Endodermal cell (in vitro differentiated cells): ENCODE measurements around the gene DFFB. TPM values are rescaled to one million over a fixed set of nuclear protein-coding genes. Genes with fewer than 3 reads are reported as not detected.

Experiments used
- DNase-seq: peaks from one replicate; pipeline ENCODE4 v3.0.0-alpha.2; 2017
- H3K27ac ChIP-seq: 2 replicates; pipeline ENCODE4 v1.5.1; 2013; ENCODE audit warnings: mild to moderate bottlenecking, low read depth, low read length, moderate library complexity
- H3K27me3 ChIP-seq: 2 replicates; pipeline ENCODE4 v1.6.1; 2013; ENCODE audit warnings: mild to moderate bottlenecking, low read length, moderate library complexity; ENCODE audit not compliant: insufficient read depth, control insufficient read depth, poor library complexity, severe bottlenecking
- H3K36me3 ChIP-seq: 2 replicates; pipeline ENCODE4 v1.7.0; 2013; ENCODE audit warnings: mild to moderate bottlenecking, low read length, moderate library complexity; ENCODE audit not compliant: control insufficient read depth, insufficient read depth
- H3K4me1 ChIP-seq: one replicate; pipeline ENCODE4 v1.7.0; 2013; ENCODE audit warnings: low read length; ENCODE audit not compliant: control insufficient read depth, insufficient read depth
- H3K4me3 ChIP-seq: 2 replicates; pipeline ENCODE4 v1.5.1; 2013; ENCODE audit warnings: mild to moderate bottlenecking, low read length, moderate library complexity
- H3K9ac ChIP-seq: 2 replicates; pipeline ENCODE4 v1.6.1; 2013; ENCODE audit warnings: mild to moderate bottlenecking, low read length, moderate library complexity; ENCODE audit not compliant: poor library complexity, severe bottlenecking; ENCODE audit errors: extremely low read depth
- H3K9me3 ChIP-seq: 2 replicates; pipeline ENCODE4 v1.6.1; 2013; ENCODE audit warnings: mild to moderate bottlenecking, low read length, moderate library complexity; ENCODE audit not compliant: control insufficient read depth
- H3K27ac Mint-ChIP-seq: 2 replicates; pipeline ENCODE4 v1.8.0; 2020; ENCODE audit warnings: mixed read lengths
- H3K27me3 Mint-ChIP-seq: 2 replicates; pipeline ENCODE4 v1.8.0; 2021; ENCODE audit warnings: mild to moderate bottlenecking, mixed read lengths; ENCODE audit not compliant: insufficient read depth
- H3K36me3 Mint-ChIP-seq: 2 replicates; pipeline ENCODE4 v1.8.0; 2020; ENCODE audit warnings: low read depth, mixed read lengths
- H3K4me1 Mint-ChIP-seq: 2 replicates; pipeline ENCODE4 v1.8.0; 2020; ENCODE audit warnings: mixed read lengths
- H3K4me3 Mint-ChIP-seq: 2 replicates; pipeline ENCODE4 v1.8.0; 2020; ENCODE audit warnings: mild to moderate bottlenecking, moderate library complexity, mixed read lengths
- H3K9me3 Mint-ChIP-seq: 2 replicates; pipeline ENCODE4 v1.8.0; 2020; ENCODE audit warnings: mild to moderate bottlenecking, mixed read lengths
- CTCF ChIP-seq: fragments of 200-600 bp; sonication (generic); conservative IDR thresholded peaks from 2 replicates; pipeline ENCODE4 v1.5.0; 2021; ENCODE audit warnings: antibody characterized with exemption, mild to moderate bottlenecking
- WGBS, 2 experiments: methylation state at CpG; one replicate each; pipeline versions ENCODE4 v1.1.5 to v1.1.7; 2013; ENCODE audit warnings: missing lambda C conversion rate in 2 of 2, mixed read lengths in 1 of 2; ENCODE audit not compliant: insufficient coverage in 1 of 2, insufficient read length in 1 of 2; 5-methylcytosine and 5-hydroxymethylcytosine counted together
- total RNA-seq, 2 donors: library from RNA; stranded (reverse); fragmentation: NEBNext Ultra II Directional in 1 of 2; extraction: Animal tissue kit (Norgen Biotek cat#: 25700) in 1 of 2; gene quantifications; 2 replicates in 1 of 2; 3 replicates in 1 of 2; pipeline ENCODE4 v1.2.1, GENCODE V29; 2021

The DFFB gene
- total RNA-seq, 2 donors from 2014 or later, result 7.2 to 7.6 TPM

DNA sequence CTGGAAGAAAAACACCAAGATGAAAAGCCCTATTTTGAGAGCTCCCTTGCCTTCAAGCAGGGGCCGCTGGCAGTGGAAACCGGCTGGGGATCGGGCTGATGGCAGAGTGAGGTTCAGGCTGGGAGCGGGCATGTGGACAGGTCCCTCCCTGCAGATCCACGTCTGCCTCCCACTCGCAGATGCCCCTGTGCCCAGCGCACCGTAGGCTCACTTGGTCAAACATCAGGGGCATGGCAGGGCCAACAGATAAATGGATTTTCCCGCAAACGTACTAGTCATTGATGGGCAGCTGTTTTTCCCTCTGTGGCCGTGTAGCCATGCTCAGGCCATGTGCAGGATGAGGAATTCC lies 49.4 kb downstream of the DFFB start:
- Mint-ChIP-seq H3K4me3 (no peak overlapping the region), H3K9me3 (no peaks in the 10 kb centered on the region), H3K4me1 (peaks cover 20% of the 10 kb centered on the region), H3K27ac (no peak overlapping the region), H3K36me3 (no peaks in the 10 kb centered on the region), H3K27me3 (no peaks in the 10 kb centered on the region)
- Histone ChIP-seq H3K27ac (no peak overlapping the region), H3K4me1 (peaks cover 7% of the 10 kb centered on the region), H3K27me3 (no peaks in the 10 kb centered on the region), H3K9me3 (no peaks in the 10 kb centered on the region), H3K36me3 (no peaks in the 10 kb centered on the region), H3K9ac (no peak overlapping the region), H3K4me3 (no peak overlapping the region)
- no peak for DNase-seq
- WGBS, 2 experiments, result 91 to 93% methylated on average over 11 of the region's 11 CpGs
- TF ChIP-seq CTCF, result no peak

DNA sequence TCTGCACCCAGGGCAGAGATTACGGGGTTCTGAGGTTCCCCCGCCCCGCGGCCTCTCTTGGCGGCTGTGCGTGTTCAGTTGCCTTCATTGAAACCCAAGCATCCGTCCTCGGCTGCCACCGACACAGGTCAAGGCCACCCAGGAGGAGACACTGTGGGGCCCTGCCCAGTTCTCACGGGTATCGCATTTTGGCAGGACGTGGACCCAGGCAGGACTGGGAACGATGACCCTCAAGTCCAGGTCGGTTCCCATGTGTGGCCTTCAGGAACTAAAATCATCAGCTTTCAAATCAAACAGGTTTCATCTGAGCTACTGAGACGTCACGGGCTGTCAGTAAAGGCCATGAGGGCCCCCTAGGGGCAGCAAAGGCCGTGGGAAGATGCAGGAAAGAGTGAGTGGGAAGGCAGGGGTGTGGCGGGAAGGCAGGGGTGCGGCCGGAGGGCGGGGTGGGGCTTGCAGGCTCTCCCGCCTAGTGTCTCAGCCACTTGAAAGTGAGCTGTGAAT lies 49.8 kb downstream of the DFFB start:
- peaks cover 20% of the 10 kb centered on the region for H3K4me1 Mint-ChIP-seq
- peak; percentile 82 for DNase-seq
- no peaks in the 10 kb centered on the region for H3K36me3 Mint-ChIP-seq
- TF ChIP-seq CTCF, result peak; percentile 62
- Histone ChIP-seq H3K9me3 (no peaks in the 10 kb centered on the region), H3K27me3 (no peaks in the 10 kb centered on the region), H3K36me3 (no peaks in the 10 kb centered on the region), H3K27ac (no peak overlapping the region), H3K4me3 (no peak overlapping the region), H3K9ac (no peak overlapping the region), H3K4me1 (peaks cover 7% of the 10 kb centered on the region)
- H3K9me3 Mint-ChIP-seq, result no peaks in the 10 kb centered on the region
- WGBS, 2 experiments, result 86 to 90% methylated on average over 8 to 21 of the region's 22 CpGs
- no peak overlapping the region for H3K27ac Mint-ChIP-seq
- H3K4me3 Mint-ChIP-seq, result no peak overlapping the region
- no peaks in the 10 kb centered on the region for H3K27me3 Mint-ChIP-seq

GRCh38 chr1:3907621-3908165 lies 50.4 kb downstream of the DFFB start:
- no peak for DNase-seq
- Mint-ChIP-seq H3K4me1 (peaks cover 20% of the 10 kb centered on the region), H3K36me3 (no peaks in the 10 kb centered on the region), H3K4me3 (no peak overlapping the region), H3K27me3 (no peaks in the 10 kb centered on the region), H3K27ac (no peak overlapping the region), H3K9me3 (no peaks in the 10 kb centered on the region)
- TF ChIP-seq CTCF, result no peak
- Histone ChIP-seq H3K4me1 (peaks cover 7% of the 10 kb centered on the region), H3K36me3 (no peaks in the 10 kb centered on the region), H3K27me3 (no peaks in the 10 kb centered on the region), H3K4me3 (no peak overlapping the region), H3K9me3 (no peaks in the 10 kb centered on the region), H3K9ac (no peak overlapping the region), H3K27ac (no peak overlapping the region)
- WGBS, 2 experiments, result 86 to 95% methylated on average over 20 to 22 of the region's 22 CpGs
